ENCODE results near the gene TBX2.
A peak's percentile ranks its signal among the peaks of the same experiment; 100 is the strongest.

TBX2 gene

DNA sequence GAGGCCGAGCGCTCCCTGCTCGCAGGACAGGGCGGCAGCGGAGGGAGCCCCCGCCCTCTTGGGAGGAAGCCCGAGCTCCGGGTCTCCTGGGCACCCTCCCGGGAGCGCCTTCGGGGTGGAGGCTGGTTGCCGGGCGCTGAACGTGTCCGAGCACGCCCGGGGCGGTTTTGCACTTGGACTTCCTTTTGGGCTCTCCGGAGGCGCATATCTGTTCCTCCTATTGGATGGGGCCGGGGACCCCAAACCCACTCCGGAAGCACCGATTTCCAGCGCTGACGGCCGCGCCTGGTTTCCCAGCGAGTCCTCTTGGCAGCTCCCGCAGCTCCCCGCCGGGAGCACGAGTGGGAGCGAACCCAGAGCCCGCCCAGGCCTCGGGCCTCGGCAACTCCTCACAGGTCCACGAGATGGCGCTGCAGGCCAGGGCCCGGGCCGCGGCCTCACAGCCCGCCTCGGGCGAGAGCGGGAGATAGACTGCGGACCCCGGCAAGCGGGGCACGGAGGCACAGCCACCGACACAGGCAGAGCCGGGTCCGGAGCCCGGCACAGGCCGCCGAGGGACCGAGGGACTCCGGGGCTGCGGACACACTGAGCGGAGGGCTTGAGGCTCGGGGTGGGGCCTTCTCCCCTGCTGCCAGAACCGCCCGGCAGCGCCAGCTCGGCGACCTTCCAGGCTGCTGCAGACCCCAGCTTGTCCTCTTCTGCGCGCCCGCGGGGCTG is 12.7 kb downstream of the TBX2 start:
- H3K4me1 ChIP-seq, result peaks cover 0 to 76% (median 59%) of the 10 kb centered on the region in 4 donors
- H3K27me3 ChIP-seq, result no peaks in the 10 kb centered on the region
- peak; percentile 98 for TF ChIP-seq CTCF (IDR thresholded peaks at IDR 0.05)
- H3K27ac ChIP-seq, result peak overlapping the region; percentile 98
- intact Hi-C loops (cut with DNase I; ENCODE audit: low total_unique reads), result loop anchor here (5.0 to 10.0 kb wide), 4 partner anchors 422 to 735 kb away; partner anchors contain the start of genes BCAS3, BRIP1 and MED13
- peak overlapping the region; percentile 66 to 74 for H3K4me3 ChIP-seq
- DNase-seq, result peak; percentile 70 to 92
- no peaks in the 10 kb centered on the region for H3K9me3 ChIP-seq
- H3K36me3 ChIP-seq, result peaks cover 9 to 12% (median 10%) of the 10 kb centered on the region in 3 donors

GRCh38 chr17:61412860-61413660 is 13.4 kb downstream of the TBX2 start:
- peak; percentile 20 to 70 for DNase-seq

GRCh38 chr17:61413661-61414126 is 14.1 kb downstream of the TBX2 start:
- DNase-seq, result no peak
- peaks cover 0 to 67% (median 51%) of the 10 kb centered on the region in 4 donors for H3K4me1 ChIP-seq
- peak overlapping the region; percentile 66 to 74 for H3K4me3 ChIP-seq

More at GRCh38 chr17:61412860-61413660, 13.4 kb downstream of the TBX2 start:
- intact Hi-C loops (cut with DNase I; ENCODE audit: low total_unique reads), result loop anchor here (5.0 to 10.0 kb wide), 4 partner anchors 422 to 736 kb away; partner anchors contain the start of genes BCAS3, BRIP1 and MED13
- peaks cover 0 to 74% (median 56%) of the 10 kb centered on the region in 4 donors for H3K4me1 ChIP-seq
- no peak for TF ChIP-seq CTCF (IDR thresholded peaks at IDR 0.05)
- no peaks in the 10 kb centered on the region for H3K27me3 ChIP-seq
- H3K9me3 ChIP-seq, result no peaks in the 10 kb centered on the region
- H3K36me3 ChIP-seq, result peaks cover 4 to 8% (median 5%) of the 10 kb centered on the region in 3 donors
- H3K27ac ChIP-seq, result peak overlapping the region; percentile 98
- peak overlapping the region; percentile 66 to 74 for H3K4me3 ChIP-seq

DNA sequence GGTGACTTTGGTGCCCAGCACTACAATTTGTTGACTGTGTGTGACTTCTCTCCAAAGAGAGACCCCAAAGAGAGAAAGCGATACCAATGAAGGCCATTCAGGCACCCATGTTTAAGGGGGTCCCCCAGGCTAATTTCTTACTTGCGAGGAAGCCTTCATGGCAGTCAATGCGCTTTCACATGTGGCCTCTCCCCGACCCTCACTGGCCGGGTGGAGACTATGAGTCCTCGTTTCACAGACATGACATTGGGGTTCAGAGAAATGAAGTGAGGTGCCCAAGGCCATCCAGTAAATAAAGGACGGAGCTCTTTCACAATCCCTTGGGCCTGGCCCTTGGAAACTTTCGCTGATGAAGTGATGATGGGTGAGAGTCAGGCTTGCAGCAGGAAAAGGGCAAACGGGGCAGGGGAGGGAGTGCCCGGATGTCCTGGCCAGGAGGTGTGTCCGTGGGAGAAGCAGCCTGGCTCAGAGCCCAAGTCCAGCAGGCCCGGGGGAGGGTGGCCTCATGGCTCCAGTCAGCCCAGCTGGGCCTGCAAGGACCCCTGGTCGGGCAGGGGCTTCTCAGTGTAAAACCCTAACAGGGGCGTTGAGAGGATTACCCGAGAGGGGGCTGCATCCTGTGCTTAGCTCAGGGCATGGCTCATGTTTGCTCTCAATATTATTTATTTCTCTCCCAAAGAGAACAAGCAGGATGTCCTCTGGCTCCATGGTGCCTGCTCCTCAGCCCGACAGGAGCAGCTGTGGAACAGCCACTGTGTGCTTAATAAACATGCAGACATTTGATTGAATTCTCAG is 14.7 kb downstream of the TBX2 start:
- intact Hi-C loops (cut with DNase I; ENCODE audit: low total_unique reads), result loop anchor here (5.0 to 10.0 kb wide), 4 partner anchors 420 to 737 kb away; partner anchors contain the start of genes BCAS3, BRIP1 and MED13
- peak overlapping the region; percentile 14 to 98 for H3K27ac ChIP-seq
- no peak for TF ChIP-seq CTCF (IDR thresholded peaks at IDR 0.05)
- no peak overlapping the region for H3K4me3 ChIP-seq
- peak; percentile 21 to 73 for DNase-seq
- H3K27me3 ChIP-seq, result no peaks in the 10 kb centered on the region
- H3K9me3 ChIP-seq, result no peaks in the 10 kb centered on the region
- H3K36me3 ChIP-seq, result no peaks in the 10 kb centered on the region
- H3K4me1 ChIP-seq, result peaks cover 0 to 62% (median 47%) of the 10 kb centered on the region in 4 donors

More at GRCh38 chr17:61413661-61414126, 14.1 kb downstream of the TBX2 start:
- Histone ChIP-seq H3K27ac (peak overlapping the region in 1 of 2 donors; percentile 98), H3K9me3 (no peaks in the 10 kb centered on the region), H3K27me3 (no peaks in the 10 kb centered on the region), H3K36me3 (peaks cover 0 to 1% (median 0%) of the 10 kb centered on the region in 3 donors)
- intact Hi-C loops (cut with DNase I; ENCODE audit: low total_unique reads), result loop anchor here (5.0 to 10.0 kb wide), 4 partner anchors 421 to 736 kb away; partner anchors contain the start of genes BCAS3, BRIP1 and MED13
- TF ChIP-seq CTCF (IDR thresholded peaks at IDR 0.05), result no peak

DNA sequence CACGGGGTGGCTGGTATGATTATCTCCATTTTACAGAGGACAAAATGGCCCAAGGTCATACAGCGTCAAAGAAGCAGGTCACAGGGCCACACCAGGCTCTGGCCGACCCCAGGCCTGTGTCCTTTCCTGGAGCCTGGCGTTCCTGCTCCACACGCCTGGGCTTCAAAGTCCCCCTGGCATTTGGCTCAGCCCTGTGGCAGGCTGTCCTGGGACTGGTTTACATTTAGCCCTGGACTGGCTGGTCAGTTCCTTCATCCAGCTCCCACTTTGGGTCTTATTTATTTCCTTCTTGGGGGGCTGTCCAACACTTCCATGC is 15.3 kb downstream of the TBX2 start:
- H3K27me3 ChIP-seq, result no peaks in the 10 kb centered on the region
- no peak overlapping the region for H3K4me3 ChIP-seq
- peaks cover 0 to 58% (median 44%) of the 10 kb centered on the region in 4 donors for H3K4me1 ChIP-seq
- H3K36me3 ChIP-seq, result no peaks in the 10 kb centered on the region
- DNase-seq, result no peak
- H3K9me3 ChIP-seq, result no peaks in the 10 kb centered on the region
- H3K27ac ChIP-seq, result peak overlapping the region; percentile 14 to 98
- TF ChIP-seq CTCF (IDR thresholded peaks at IDR 0.05), result no peak
- intact Hi-C loops (cut with DNase I; ENCODE audit: low total_unique reads), result loop anchor here (5.0 to 10.0 kb wide), 4 partner anchors 420 to 738 kb away; partner anchors contain the start of genes BCAS3, BRIP1 and MED13
